Body of pancreas (tissue), 4 donors: Measurements from ENCODE around the gene PLA2G15.

Source experiments
- POLR2A ChIP-seq, 3 donors: fragments of 450-650 bp; IDR thresholded peaks; one replicate each; pipeline ENCODE4 v1.6.1; 2016; ENCODE audit warnings: antibody characterized with exemption in 3 of 3, mild to moderate bottlenecking in 2 of 3
- TF ChIP-seq, protein P1 (sequence below), 7 experiments: fragments of 450-650 bp in 4 of 7; fragments of 200-600 bp in 3 of 7; sonication (generic) in 3 of 7; IDR thresholded peaks; one replicate each; pipeline ENCODE4 v1.5.1; 2016 to 2019; ENCODE audit warnings: antibody characterized with exemption in 7 of 7

DNA sequence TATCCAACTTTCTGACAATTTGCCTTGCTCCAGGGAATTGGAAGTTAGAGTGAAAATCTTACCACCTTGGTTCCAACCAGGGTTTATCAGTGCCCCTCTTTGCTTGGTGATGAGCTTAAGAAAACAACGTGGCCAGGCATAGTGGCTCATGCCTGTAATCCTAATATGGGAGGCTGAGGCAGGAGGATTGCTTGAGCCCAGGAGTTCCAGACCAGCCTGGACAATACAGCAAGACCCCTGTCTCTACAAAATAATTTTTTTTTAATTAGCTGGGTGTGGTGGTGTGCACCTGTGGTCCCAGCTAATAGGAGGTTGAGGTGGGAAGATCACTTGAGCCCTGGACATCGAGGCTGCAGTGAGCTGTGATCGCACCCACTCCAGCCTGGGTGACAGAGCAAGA is 40.5 kb downstream of the PLA2G15 start:
- TF ChIP-seq, protein P1, sequence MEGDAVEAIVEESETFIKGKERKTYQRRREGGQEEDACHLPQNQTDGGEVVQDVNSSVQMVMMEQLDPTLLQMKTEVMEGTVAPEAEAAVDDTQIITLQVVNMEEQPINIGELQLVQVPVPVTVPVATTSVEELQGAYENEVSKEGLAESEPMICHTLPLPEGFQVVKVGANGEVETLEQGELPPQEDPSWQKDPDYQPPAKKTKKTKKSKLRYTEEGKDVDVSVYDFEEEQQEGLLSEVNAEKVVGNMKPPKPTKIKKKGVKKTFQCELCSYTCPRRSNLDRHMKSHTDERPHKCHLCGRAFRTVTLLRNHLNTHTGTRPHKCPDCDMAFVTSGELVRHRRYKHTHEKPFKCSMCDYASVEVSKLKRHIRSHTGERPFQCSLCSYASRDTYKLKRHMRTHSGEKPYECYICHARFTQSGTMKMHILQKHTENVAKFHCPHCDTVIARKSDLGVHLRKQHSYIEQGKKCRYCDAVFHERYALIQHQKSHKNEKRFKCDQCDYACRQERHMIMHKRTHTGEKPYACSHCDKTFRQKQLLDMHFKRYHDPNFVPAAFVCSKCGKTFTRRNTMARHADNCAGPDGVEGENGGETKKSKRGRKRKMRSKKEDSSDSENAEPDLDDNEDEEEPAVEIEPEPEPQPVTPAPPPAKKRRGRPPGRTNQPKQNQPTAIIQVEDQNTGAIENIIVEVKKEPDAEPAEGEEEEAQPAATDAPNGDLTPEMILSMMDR (IDR thresholded peaks at IDR 0.05), result no peak
- no peak for TF ChIP-seq POLR2A (IDR thresholded peaks at IDR 0.05)
